GM18870 (cell line): ENCODE data around the gene PALB2.
"Not testable (repeated sequence)": the region's sequence is repeated elsewhere in the genome, so short reads cannot be mapped to it uniquely, and the experiment has no call there.

Experiments used
- ATAC-seq: cut with Tn5 transposase; IDR thresholded peaks from one replicate; pipeline ENCODE4 v1.9.1; 2021; ENCODE audit warnings: moderate library complexity; ENCODE audit not compliant: unreplicated experiment

Gene PALB2

GRCh38 chr16:23584186-23585076, 56.7 kb downstream of the PALB2 start:
- no peak for ATAC-seq

- not testable (repeated sequence) for ATAC-seq
Measured at GRCh38 chr16:23583271-23583670, 57.8 kb downstream of the PALB2 start.

GRCh38 chr16:23581764-23582163, 59.3 kb downstream of the PALB2 start:
- ATAC-seq, result no peak

GRCh38 chr16:23580391-23580790, 60.7 kb downstream of the PALB2 start:
- no peak for ATAC-seq

GRCh38 chr16:23579371-23579770, 61.7 kb downstream of the PALB2 start:
- no peak for ATAC-seq

GRCh38 chr16:23578101-23578830, 62.8 kb downstream of the PALB2 start:
- ATAC-seq, result no peak

GRCh38 chr16:23577493-23577892, 63.6 kb downstream of the PALB2 start:
- ATAC-seq, result no peak

- ATAC-seq, result no peak
Measured at GRCh38 chr16:23575834-23576233, 65.3 kb downstream of the PALB2 start.

GRCh38 chr16:23573817-23574216, 67.3 kb downstream of the PALB2 start:
- ATAC-seq, result no peak

- ATAC-seq, result no peak
Measured at GRCh38 chr16:23572394-23572793, 68.7 kb downstream of the PALB2 start.

GRCh38 chr16:23571895-23572294, 69.2 kb downstream of the PALB2 start:
- no peak for ATAC-seq

GRCh38 chr16:23570992-23571632, 70.0 kb downstream of the PALB2 start:
- ATAC-seq, result no peak

- no peak for ATAC-seq
Measured at GRCh38 chr16:23567602-23568001, 73.5 kb downstream of the PALB2 start.

- no peak for ATAC-seq
Measured at GRCh38 chr16:23566724-23567123, 74.4 kb downstream of the PALB2 start.

- ATAC-seq, result no peak
Measured at GRCh38 chr16:23564575-23565363, 76.3 kb downstream of the PALB2 start.

GRCh38 chr16:23563186-23563585, 77.9 kb downstream of the PALB2 start:
- ATAC-seq, result no peak

- no peak for ATAC-seq
Measured at GRCh38 chr16:23562505-23562904, 78.6 kb downstream of the PALB2 start.

GRCh38 chr16:23561586-23561985, 79.5 kb downstream of the PALB2 start:
- no peak for ATAC-seq

GRCh38 chr16:23557779-23558702, 83.1 kb downstream of the PALB2 start:
- no peak for ATAC-seq
